HepG2 (cell line): ENCODE data around the gene HOMEZ. TPM values are rescaled to one million over a fixed set of nuclear protein-coding genes. Genes with fewer than 3 reads are reported as not detected.

Experiments used
- CBX1 ChIP-seq: IDR thresholded peaks from one replicate; pipeline ENCODE4 v1.6.1; 2016; ENCODE audit warnings: antibody characterized with exemption, low read depth
- ELF4 ChIP-seq: sonication (generic); formaldehyde crosslinking; IDR thresholded peaks from 2 replicates; pipeline ENCODE4 v1.5.0; 2020; ENCODE audit warnings: missing genetic modification reagents, mild to moderate bottlenecking, moderate library complexity, borderline replicate concordance
- GTF3A ChIP-seq: sonication (generic); formaldehyde crosslinking; conservative IDR thresholded peaks from 2 replicates; pipeline ENCODE4 v1.4.0; 2020; ENCODE audit warnings: mild to moderate bottlenecking, missing genetic modification reagents
- KAT2B ChIP-seq: fragments of 150-350 bp; IDR thresholded peaks from 2 replicates; pipeline ENCODE4 v1.6.1; 2014; ENCODE audit warnings: low read depth, low read length, borderline replicate concordance
- MIXL1 ChIP-seq: IDR thresholded peaks from 2 replicates; pipeline ENCODE4 v1.6.1; 2016
- PRMT3 ChIP-seq: sonication (generic); formaldehyde crosslinking; IDR thresholded peaks from 2 replicates; pipeline ENCODE4 v1.8.1; 2022; ENCODE audit warnings: low read depth, mild to moderate bottlenecking, moderate library complexity, missing genetic modification reagents, borderline replicate concordance
- RARA ChIP-seq: IDR thresholded peaks from 2 replicates; pipeline ENCODE4 v1.6.1; 2016; ENCODE audit warnings: missing genetic modification reagents, missing compliant biosample characterization
- SMAD1 ChIP-seq: sonication (generic); formaldehyde crosslinking; IDR thresholded peaks from 2 replicates; pipeline ENCODE4 v1.4.0; 2020; ENCODE audit warnings: missing genetic modification reagents, low read depth, mild to moderate bottlenecking, borderline replicate concordance
- YY1 ChIP-seq: IDR thresholded peaks from 2 replicates; pipeline ENCODE4 v1.6.1; 2011; ENCODE audit warnings: low read length, low read depth, moderate library complexity, mild to moderate bottlenecking; ENCODE audit not compliant: insufficient read depth, insufficient replicate concordance
- ZFP62 ChIP-seq: sonication (generic); formaldehyde crosslinking; IDR thresholded peaks from 2 replicates; pipeline ENCODE4 v1.4.0; 2020; ENCODE audit warnings: missing genetic modification reagents
- ZNF136 ChIP-seq: sonication (generic); formaldehyde crosslinking; IDR thresholded peaks from 2 replicates; pipeline ENCODE4 v1.8.1; 2022; ENCODE audit warnings: low read depth, mild to moderate bottlenecking, moderate library complexity, missing genetic modification reagents
- ZNF362 ChIP-seq: sonication (generic); formaldehyde crosslinking; IDR thresholded peaks from 2 replicates; pipeline ENCODE4 v1.4.0; 2020; ENCODE audit warnings: missing genetic modification reagents, mild to moderate bottlenecking, borderline replicate concordance
- ZNF468 ChIP-seq: sonication (generic); formaldehyde crosslinking; IDR thresholded peaks from 2 replicates; pipeline ENCODE4 v1.8.0; 2022; ENCODE audit warnings: mild to moderate bottlenecking, moderate library complexity, missing genetic modification reagents
- ZNF549 ChIP-seq: sonication (generic); formaldehyde crosslinking; IDR thresholded peaks from 2 replicates; pipeline ENCODE4 v1.5.0; 2020; ENCODE audit warnings: missing genetic modification reagents
- ZNF652 ChIP-seq: IDR thresholded peaks from 2 replicates; pipeline ENCODE4 v1.6.1; 2016; ENCODE audit warnings: low read depth, borderline replicate concordance
- polyA plus RNA-seq, 8 experiments: library from polyadenylated mRNA; depleted of rRNA in 3 of 8; stranded (reverse) in 7 of 8; unstranded in 1 of 8; fragments of >200 nt; fragmentation: Illumina TruSeq in 4 of 8; extraction: Trizol in 4 of 8; gene quantifications; 2 replicates each; pipeline versions ENCODE4 v1.2.1 to v1.2.3, GENCODE V29; 2011 to 2016; ENCODE audit warnings: low read depth in 4 of 8, missing spikeins in 1 of 8, mixed read lengths in 1 of 8; ENCODE audit not compliant: insufficient read depth in 1 of 8
- total RNA-seq, 5 experiments: library from RNA; depleted of rRNA; stranded (reverse); fragments of >200 nt; fragmentation: Illumina TruSeq; extraction: Trizol; gene quantifications; 2 replicates each; pipeline ENCODE4 v1.2.3, GENCODE V29; 2016; ENCODE audit warnings: low read depth in 1 of 5
- TF ChIP-seq, protein P1 (sequence below), 2 experiments: fragments of 450-650 bp in 1 of 2; sonication (generic) in 1 of 2; formaldehyde crosslinking in 1 of 2; IDR thresholded peaks; 2 replicates each; pipeline versions ENCODE4 v1.6.1 to v1.8.0; 2016 to 2022; ENCODE audit warnings: antibody characterized with exemption in 1 of 2, mild to moderate bottlenecking in 1 of 2, missing genetic modification reagents in 1 of 2
- TF ChIP-seq, protein P2 (sequence below): sonication (generic); formaldehyde crosslinking; IDR thresholded peaks from 2 replicates; pipeline ENCODE4 v1.9.0; 2021; ENCODE audit warnings: missing genetic modification reagents, mild to moderate bottlenecking, borderline replicate concordance

HOMEZ gene
- total and polyA plus RNA-seq, 2 of the 13 experiments (the other 11 are each of a cell fraction or from before 2014, with no cell fraction given): 14.5 to 31.8 TPM

DNA sequence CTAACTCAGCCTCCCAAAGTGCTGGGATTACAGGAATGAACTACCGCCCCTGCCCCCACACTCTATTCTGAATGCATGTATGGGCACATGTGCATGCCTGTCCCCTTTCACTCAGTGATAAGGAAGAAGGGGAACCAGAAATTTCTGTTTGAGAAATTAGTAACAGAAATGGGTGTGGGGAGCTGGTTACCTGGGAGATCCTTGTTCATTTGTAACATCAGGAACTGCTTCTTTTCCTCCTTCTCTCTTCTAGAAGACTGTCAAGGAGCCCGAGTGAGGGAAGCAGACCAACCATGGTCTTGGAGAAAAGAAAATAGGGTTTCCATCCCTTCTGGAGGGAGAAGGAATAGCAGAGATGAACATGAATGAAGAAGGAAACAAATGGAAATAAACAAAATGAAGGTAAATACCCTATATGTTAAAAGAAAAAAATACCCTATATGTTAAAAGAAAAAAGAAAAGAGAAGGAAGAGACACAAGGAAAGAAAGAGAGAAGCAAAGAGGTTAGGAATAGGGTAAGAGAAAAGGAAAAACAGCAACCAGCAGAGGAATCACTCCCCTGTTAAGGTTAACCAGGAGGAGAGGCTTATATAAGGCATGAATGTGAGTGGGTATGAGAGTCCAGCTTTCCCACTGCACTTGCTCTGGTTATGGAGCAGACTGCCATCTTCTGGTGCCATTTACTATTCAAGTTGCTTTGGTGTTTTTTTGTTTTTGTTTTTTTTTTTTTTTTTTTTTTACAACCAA is 13.5 kb upstream of the HOMEZ start (continued):
- TF ChIP-seq, protein P1, sequence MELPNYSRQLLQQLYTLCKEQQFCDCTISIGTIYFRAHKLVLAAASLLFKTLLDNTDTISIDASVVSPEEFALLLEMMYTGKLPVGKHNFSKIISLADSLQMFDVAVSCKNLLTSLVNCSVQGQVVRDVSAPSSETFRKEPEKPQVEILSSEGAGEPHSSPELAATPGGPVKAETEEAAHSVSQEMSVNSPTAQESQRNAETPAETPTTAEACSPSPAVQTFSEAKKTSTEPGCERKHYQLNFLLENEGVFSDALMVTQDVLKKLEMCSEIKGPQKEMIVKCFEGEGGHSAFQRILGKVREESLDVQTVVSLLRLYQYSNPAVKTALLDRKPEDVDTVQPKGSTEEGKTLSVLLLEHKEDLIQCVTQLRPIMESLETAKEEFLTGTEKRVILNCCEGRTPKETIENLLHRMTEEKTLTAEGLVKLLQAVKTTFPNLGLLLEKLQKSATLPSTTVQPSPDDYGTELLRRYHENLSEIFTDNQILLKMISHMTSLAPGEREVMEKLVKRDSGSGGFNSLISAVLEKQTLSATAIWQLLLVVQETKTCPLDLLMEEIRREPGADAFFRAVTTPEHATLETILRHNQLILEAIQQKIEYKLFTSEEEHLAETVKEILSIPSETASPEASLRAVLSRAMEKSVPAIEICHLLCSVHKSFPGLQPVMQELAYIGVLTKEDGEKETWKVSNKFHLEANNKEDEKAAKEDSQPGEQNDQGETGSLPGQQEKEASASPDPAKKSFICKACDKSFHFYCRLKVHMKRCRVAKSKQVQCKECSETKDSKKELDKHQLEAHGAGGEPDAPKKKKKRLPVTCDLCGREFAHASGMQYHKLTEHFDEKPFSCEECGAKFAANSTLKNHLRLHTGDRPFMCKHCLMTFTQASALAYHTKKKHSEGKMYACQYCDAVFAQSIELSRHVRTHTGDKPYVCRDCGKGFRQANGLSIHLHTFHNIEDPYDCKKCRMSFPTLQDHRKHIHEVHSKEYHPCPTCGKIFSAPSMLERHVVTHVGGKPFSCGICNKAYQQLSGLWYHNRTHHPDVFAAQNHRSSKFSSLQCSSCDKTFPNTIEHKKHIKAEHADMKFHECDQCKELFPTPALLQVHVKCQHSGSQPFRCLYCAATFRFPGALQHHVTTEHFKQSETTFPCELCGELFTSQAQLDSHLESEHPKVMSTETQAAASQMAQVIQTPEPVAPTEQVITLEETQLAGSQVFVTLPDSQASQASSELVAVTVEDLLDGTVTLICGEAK (IDR thresholded peaks at IDR 0.05): peak; percentile 14; the same call in 1 of the 2 replicates
- TF ChIP-seq, protein P1 (CRISPR knock-in tag; IDR thresholded peaks at IDR 0.05): no peak
- no peak for TF ChIP-seq KAT2B
- TF ChIP-seq ZNF549: no peak
- no peak for TF ChIP-seq SMAD1 (CRISPR knock-in tag)
- no peak for TF ChIP-seq ELF4 (CRISPR knock-in tag)
- TF ChIP-seq RARA (CRISPR knock-in tag): peak; percentile 8; the same call in 1 of the 2 replicates
- 0 out of 2 replicates have a peak, but pooled peaks have one; percentile 45 for TF ChIP-seq ZNF136 (CRISPR knock-in tag)
- TF ChIP-seq CBX1: no peak
- no peak for TF ChIP-seq ZFP62 (CRISPR knock-in tag)
- TF ChIP-seq ZNF468 (CRISPR knock-in tag): no peak
- TF ChIP-seq YY1: peak; percentile 27
- no peak for TF ChIP-seq GTF3A (CRISPR knock-in tag)
- no peak for TF ChIP-seq PRMT3
- TF ChIP-seq, protein P2, sequence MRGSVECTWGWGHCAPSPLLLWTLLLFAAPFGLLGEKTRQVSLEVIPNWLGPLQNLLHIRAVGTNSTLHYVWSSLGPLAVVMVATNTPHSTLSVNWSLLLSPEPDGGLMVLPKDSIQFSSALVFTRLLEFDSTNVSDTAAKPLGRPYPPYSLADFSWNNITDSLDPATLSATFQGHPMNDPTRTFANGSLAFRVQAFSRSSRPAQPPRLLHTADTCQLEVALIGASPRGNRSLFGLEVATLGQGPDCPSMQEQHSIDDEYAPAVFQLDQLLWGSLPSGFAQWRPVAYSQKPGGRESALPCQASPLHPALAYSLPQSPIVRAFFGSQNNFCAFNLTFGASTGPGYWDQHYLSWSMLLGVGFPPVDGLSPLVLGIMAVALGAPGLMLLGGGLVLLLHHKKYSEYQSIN (CRISPR knock-in tag): no peak
- TF ChIP-seq MIXL1 (CRISPR knock-in tag): peak; percentile 36; the same call in 1 of the 2 replicates
- 0 out of 2 replicates have a peak, but pooled peaks have one; percentile 12 for TF ChIP-seq ZNF652
- peak; percentile 87 for TF ChIP-seq ZNF362 (CRISPR knock-in tag)
